Esophagus muscularis mucosa (tissue), 3 donors: ENCODE measurements around the gene KCTD21.

ENCODE experiments used
- POLR2A ChIP-seq: fragments of 450-650 bp; IDR thresholded peaks from one replicate; pipeline ENCODE4 v1.6.1; 2017; ENCODE audit warnings: antibody characterized with exemption, moderate library complexity, mild to moderate bottlenecking, low read depth
- TF ChIP-seq, protein P1 (sequence below), 3 experiments: fragments of 200-600 bp in 2 of 3; fragments of 450-650 bp in 1 of 3; sonication (generic) in 2 of 3; IDR thresholded peaks; one replicate each; pipeline ENCODE4 v1.5.1; 2017 to 2019; ENCODE audit warnings: antibody characterized with exemption in 3 of 3, mild to moderate bottlenecking in 2 of 3, moderate library complexity in 1 of 3

DNA sequence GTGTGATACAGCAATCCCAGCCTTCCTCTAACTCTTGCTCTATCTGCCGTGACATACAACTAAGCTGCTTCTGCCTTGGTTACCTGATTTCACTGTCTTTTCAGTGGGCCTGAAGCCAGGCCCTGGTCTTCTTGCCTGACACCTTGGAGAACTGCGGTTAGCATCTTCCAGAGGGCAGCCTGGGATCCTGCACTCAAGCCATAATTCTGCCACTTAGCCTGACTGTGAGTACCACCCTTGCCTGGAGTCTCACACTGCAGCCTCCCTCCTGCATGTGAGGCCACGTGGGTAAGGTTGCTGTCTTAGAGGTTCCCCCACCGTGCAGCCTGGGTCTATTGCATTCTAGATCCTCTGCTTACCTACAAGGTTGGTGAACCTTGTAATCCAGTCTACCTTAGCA, 36.1 kb upstream of the KCTD21 start:
- TF ChIP-seq, protein P1, sequence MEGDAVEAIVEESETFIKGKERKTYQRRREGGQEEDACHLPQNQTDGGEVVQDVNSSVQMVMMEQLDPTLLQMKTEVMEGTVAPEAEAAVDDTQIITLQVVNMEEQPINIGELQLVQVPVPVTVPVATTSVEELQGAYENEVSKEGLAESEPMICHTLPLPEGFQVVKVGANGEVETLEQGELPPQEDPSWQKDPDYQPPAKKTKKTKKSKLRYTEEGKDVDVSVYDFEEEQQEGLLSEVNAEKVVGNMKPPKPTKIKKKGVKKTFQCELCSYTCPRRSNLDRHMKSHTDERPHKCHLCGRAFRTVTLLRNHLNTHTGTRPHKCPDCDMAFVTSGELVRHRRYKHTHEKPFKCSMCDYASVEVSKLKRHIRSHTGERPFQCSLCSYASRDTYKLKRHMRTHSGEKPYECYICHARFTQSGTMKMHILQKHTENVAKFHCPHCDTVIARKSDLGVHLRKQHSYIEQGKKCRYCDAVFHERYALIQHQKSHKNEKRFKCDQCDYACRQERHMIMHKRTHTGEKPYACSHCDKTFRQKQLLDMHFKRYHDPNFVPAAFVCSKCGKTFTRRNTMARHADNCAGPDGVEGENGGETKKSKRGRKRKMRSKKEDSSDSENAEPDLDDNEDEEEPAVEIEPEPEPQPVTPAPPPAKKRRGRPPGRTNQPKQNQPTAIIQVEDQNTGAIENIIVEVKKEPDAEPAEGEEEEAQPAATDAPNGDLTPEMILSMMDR (IDR thresholded peaks at IDR 0.05), result no peak
- no peak for TF ChIP-seq POLR2A
